ENCODE results near the gene NT5C3B. TPM values are rescaled to one million over a fixed set of nuclear protein-coding genes. Genes with fewer than 3 reads are reported as not detected.

The NT5C3B gene
- total RNA-seq = 54.9 and 82.1 TPM in 2 replicates

DNA sequence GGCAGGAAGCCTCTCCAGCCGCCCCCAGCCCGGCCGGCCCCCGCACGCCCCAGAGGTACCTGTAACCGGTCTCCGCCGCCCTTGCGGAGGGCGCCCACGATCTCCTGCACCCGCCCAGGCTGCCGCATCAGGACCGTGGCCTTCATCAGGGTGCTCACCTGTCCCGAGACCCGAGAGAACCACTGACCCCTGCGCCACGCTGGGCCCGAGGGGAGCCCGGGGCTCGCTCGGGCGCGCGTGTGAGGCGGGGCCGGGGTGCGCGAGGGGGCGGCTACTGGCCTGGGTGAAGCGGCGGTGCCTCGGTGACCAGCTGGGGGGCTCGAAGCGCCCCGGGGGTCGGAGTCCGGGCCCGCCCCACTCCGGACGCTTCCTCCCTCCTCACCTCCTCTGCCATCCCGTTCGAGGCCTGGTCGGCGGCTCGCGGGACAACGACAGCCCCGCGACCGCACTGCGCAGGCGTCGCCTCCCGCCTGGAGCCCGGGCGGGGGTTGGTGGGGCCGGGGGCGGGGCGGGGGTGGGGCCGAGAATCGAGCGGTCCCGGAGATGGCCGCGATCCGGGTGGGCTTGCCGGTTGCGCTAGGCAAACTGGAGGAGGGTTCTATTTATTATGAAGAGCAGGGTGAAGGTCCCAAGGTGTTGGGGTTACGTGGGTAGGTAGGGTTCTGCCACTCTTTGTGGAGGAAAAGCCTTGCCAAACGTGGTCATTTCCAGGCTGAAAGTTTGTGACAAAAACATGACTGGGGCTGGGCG lies at the start of gene NT5C3B:
NT5C3B (minus strand) TSS at position 433 of the 750 bp plus-strand sequence; CDS start at position 394, 39 bp downstream.

DNA sequence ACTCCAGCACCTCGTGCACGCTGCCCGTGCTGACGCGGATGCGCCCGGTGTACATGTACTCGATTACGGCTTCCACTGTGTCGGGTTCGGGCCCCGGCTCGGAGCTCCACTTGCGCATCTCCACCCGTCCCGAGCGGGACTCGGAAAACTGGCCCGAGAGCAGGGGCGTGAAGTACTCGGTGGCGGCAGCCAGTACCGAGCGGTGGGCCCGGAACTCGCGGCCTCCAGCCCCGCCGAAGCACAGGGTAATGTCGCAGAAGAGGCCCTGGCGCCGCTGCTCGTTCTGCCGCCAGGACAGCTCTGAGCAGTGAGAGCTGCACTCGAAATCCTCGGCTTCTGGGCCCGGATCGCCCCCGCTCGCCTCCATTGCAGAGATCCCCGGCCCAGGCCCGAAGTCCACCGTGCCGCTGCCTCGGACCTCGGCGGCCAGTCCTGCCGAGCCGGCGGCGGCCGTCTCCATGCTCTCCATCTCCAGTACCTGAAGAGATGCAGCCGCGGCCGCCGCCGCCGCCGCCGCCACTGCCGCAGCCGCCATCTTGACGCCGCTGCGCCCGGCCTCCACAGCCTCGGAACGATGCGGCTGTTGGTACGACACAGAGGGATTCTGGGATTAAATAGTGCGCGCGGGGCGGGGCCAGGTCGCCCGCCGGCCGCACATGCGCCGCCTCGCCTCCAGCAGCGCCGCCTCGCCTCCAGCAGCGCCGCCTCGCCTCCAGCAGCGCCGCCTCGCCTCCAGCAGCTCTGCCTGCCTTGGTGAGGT lies 29.0 kb upstream of the NT5C3B start, which contains the start of gene KLHL11:
KLHL11 (minus strand) TSS at position 588 of the 760 bp plus-strand sequence; CDS start at position 535, 53 bp downstream.

DNA sequence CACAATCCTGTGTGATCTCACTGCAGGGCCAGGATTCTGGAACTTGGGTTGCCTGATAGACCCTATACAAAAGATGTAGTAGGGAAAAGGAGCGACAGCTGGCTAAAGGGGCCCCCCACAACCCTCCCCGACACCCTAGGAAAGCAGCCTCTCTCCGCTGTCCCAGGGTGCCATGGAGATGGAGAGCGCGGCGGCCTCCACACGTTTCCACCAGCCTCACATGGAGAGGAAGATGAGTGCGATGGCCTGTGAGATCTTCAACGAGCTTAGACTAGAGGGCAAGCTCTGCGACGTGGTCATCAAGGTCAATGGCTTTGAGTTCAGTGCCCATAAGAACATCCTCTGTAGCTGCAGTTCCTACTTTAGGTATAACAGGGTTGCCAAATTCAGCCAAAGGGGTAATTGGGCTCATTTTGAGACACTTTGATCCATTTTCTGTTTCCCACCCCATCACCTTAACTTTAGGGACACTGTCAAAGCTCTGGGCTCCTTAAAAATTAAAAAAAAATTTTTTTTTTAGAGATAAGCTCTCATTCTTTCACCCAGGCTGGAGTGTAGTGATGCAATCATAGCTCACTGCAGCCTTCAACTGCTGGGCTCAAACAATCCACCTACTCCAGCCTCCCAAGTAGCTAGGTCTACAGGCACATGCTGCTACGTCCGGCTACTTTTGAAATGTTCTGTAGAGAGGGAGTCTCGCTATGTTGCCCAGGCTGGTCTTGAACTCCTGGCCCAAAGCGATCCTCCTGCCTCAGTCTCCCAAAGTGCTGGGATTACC lies 1.9 kb upstream of the NT5C3B start, which contains the start of gene KLHL10:
KLHL10 (plus strand) TSS at position 65 of the 778 bp plus-strand sequence; CDS start at position 173, 108 bp downstream.

DNA sequence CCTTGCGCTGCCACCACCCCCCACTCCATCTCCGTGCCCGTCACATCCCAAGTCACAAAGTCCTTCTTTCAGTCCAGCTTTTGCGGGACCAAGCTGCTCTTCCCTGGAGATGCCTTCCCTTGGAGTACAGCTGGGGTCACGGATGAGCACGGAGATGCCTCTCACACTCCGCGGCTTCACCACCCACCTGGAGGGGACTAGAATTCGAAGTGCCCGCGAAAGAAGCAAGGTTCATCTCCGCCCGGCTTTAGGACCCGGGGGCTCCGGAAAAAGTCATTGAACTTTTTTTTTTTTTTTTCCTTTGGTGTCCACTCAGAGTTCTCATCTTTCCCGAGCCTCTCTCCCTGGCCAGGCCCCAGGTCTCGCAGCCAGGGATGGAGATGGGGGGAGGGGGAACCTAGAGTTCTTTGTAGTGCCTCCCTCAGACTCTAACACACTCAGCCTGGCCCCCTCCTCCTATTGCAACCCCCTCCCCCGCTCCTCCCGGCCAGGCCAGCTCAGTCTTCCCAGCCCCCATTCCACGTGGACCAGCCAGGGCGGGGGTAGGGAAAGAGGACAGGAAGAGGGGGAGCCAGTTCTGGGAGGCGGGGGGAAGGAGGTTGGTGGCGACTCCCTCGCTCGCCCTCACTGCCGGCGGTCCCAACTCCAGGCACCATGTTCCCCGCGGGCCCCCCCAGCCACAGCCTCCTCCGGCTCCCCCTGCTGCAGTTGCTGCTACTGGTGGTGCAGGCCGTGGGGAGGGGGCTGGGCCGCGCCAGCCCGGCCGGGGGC lies 23.5 kb downstream of the NT5C3B start, which contains the start of gene FKBP10:
FKBP10 (plus strand) TSS at position 624 of the 771 bp plus-strand sequence; CDS start at position 655, 31 bp downstream.

DNA sequence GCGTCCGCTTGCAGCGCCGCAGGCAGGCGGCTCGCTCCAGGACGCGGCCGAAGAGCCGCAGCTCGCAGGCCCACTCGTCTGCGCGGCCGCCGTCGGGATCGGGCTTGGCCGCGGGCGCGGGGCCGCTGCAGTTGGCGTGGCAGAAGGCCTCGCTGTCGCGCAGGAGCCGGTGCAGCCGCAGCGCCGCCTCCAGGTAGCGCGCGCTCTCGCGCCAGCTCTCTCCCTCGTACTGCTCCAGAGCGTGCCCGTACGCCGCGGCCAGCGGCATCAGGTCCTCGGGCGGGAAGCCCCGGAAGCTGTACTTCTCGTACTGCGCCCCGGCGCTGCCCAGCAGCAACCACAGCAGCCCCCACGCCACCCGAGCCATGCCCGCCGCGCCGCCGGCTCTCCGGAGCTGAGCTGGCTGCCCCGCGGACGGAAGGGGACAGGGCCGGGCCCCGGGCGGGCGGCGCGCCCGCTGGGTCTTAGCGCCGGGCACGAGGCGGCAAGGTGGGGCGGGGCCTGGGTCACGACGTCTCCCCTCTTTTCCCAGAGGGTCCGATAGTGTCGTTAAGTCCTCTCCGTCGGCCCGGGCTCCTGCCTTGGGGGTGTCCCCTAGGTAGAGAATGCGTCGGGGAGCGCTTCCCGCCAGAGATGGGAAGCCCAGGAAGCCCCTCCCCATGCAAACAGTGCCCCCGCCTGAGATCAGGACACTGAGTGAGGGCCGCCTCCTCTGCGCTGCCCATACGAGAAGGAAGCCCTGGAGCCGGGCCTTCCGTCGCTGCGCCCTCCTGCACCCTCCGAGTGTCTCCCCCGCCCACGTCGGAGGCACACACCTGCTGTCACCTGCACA lies 24.3 kb downstream of the NT5C3B start, which contains the start of gene P3H4:
P3H4 (minus strand) TSS at position 401 of the 832 bp plus-strand sequence; CDS start at position 367, 34 bp downstream.

DNA sequence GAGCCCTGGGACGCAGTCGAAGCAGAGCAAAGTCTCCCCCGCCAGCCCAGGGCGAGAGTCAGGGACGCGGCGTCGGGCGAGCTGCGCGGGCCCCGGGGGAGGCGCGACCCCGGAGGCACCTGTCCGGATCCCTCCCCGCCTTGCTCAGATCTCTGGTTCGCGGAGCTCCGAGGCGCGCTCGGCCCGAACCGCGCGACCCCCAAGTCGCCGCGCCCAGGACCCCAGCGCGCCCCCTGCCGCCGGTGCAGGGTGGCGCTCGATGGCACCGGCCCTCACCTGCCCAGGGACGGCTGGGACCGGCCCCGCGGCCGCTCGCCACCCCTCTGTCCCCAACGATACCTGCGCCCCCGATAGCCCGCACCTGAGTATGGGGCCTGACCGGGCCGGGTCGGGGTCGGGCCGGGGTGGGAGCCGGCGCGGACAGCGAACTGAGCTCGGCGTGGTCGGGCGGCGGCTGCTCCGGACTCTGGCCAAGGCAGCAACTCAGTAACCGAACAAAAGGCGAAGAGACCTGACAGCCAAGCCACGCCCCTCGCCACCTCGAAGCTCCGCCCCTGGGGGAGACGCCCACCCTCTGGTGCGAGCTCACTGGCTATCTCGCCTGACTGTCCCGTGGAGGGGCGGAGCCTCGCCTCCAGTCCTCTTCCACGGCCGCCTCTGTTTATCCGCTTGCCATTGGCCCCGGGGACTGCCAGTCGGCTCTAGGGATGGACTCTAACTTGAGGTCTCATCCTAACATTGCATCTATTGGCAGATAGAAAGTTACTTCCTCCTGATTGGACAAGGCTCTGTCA lies 49.6 kb downstream of the NT5C3B start, which contains the start of gene JUP:
JUP (minus strand) TSS at position 485 of the 794 bp plus-strand sequence. CDS start 14,857 bp downstream, outside the sequence.

Other genes with a start within 250 kb of the NT5C3B start
- gene KRT14, start 249.3 kb downstream of the NT5C3B start, total RNA-seq = not detected in 2 replicates
- gene KRT16, start 223.5 kb downstream of the NT5C3B start, total RNA-seq = 0.51 TPM in 1 of 2 replicates, not detected in the other
- 2.3 and 25.7 TPM in 2 replicates for gene KRT17, start 211.7 kb downstream of the NT5C3B start, total RNA-seq
- gene EIF1, start 147.3 kb downstream of the NT5C3B start, total RNA-seq = 99.4 and 202 TPM in 2 replicates
- not detected in 2 replicates for gene GAST, start 123.9 kb downstream of the NT5C3B start, total RNA-seq
- gene HAP1, start 101.6 kb downstream of the NT5C3B start, total RNA-seq = 0.13 TPM in 1 of 2 replicates, not detected in the other
- 302 and 440 TPM in 2 replicates for gene JUP, start 49.5 kb downstream of the NT5C3B start, total RNA-seq
- 64.4 and 101 TPM in 2 replicates for gene P3H4, start 24.3 kb downstream of the NT5C3B start, total RNA-seq
- gene FKBP10, start 23.2 kb downstream of the NT5C3B start, total RNA-seq = 175 and 310 TPM in 2 replicates
- gene KLHL10, start 1.6 kb upstream of the NT5C3B start, total RNA-seq = not detected in 2 replicates
- 13.2 and 18.5 TPM in 2 replicates for gene KLHL11, start 29.2 kb upstream of the NT5C3B start, total RNA-seq
- 251 and 418 TPM in 2 replicates for gene ACLY, start 82.7 kb upstream of the NT5C3B start, total RNA-seq
- gene ODAD4, start 94.4 kb upstream of the NT5C3B start, total RNA-seq = 1.0 and 1.1 TPM in 2 replicates
- gene CNP, start 130.6 kb upstream of the NT5C3B start, total RNA-seq = 63.7 and 81.6 TPM in 2 replicates
- 41.1 and 45.5 TPM in 2 replicates for gene DNAJC7, start 181.2 kb upstream of the NT5C3B start, total RNA-seq
- 52.5 and 74.7 TPM in 2 replicates for gene NKIRAS2, start 183.9 kb upstream of the NT5C3B start, total RNA-seq
- gene C17orf113, start 214.4 kb upstream of the NT5C3B start, total RNA-seq = 0.16 and 0.76 TPM in 2 replicates